HG03558 (cell line): ENCODE data around the gene ZMIZ1.

Experiments
- ATAC-seq: cut with Tn5 transposase; IDR thresholded peaks from one replicate; pipeline ENCODE4 v1.9.1; 2021; ENCODE audit warnings: moderate number of reproducible peaks; ENCODE audit not compliant: unreplicated experiment; ENCODE audit errors: extremely low read depth

Gene ZMIZ1

DNA sequence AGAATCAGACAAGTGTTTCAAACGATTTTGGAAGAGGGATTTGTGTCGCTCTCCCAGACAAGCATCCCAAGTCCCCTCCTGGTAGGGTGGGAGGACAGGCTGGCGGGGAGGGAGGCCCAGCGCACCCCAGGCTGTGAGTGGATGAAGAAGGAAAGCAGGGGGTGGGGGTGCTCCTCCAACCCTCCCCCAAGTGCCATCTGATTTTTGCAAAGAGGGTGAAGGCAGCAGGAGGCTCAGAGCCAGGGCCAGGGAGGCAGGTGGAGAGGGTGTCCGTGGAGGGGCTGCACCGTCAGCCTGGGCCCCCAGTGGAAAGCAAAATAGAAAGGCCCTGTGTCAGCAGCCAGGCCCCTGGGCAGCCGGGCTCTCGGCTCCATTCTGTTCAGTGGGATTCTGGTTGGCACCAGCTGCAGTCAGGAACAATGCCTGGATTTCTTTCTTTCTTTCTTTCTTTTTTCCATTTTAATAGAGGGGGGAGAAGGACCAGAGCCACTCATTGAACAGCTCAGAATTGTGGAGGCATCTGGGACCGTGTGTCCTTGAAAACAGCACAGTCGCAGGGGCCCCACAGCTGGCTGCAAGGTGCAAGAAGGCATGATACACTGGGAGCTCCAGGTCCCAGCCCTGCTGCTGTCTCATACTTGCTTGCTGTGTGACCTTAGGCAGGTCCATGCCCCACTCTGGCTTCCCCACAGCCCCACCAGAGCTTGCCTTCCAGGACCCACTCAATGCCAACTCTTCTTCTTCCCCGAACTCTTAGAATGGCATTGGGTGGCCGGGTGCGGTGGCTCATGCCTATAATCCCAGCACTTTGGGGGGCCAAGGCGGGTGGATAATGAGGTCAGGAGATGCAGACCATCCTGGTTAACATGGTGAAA is 7.1 kb upstream of the ZMIZ1 start:
- no peak for ATAC-seq

DNA sequence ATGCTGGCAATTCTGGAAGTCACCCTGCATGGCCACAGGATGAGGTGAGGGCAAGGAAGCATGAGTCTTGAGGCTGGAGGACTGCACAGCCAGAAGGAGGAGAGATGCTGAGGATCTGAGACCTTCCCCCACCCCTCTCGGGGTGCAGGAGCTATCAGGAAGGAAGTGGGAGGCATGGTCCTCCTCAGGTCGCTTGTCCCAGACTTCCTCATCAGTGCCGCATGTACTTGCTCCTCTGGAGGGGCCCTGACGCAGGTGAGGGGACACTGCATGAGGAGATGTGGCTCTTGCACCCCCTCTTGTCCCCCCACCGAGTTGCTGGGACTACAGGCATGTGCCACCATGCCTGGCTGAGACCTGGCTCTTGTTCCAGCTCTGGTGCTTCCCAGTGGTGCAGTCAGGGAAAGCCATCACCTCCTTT is 5.7 kb upstream of the ZMIZ1 start:
- no peak for ATAC-seq

DNA sequence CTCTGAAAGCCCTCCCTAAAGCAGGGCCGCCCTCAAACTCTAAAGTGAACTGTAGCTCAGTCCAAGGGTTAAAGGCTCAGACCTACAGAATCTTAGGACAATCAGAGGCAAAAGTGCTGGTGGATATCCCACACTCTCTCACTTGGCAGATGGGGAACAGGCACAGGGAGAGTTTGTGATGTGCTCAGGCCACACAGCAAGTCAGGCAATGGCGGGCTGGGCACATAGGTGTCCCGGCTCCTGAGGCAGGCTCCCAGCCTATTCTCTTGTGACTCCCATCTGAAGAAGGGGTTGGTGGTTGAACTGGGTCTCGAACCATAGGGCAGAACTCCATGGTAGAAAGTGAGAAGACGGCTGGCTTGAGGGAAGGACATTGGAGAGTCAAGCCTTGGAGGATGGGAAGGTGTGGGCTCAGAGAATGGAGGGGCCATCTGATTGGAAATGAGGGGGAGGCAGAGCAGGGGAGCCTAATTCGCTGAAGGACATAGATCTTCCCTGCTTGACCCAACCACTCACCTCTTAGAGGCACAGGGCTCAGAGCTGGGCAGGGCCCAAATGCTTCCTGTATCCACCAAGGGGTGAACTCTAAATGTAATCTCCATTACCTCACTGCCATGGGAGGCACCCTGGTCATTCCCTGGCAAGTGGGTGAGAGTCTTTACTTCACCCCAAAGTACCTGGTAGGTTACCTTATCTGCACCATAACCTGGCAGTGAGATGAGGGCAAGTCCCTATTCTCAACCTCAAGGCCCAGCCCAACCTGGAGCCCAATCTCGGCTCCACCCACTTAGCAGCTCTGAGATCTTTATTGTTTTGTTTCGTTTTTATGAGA is 4.9 kb upstream of the ZMIZ1 start:
- no peak for ATAC-seq

DNA sequence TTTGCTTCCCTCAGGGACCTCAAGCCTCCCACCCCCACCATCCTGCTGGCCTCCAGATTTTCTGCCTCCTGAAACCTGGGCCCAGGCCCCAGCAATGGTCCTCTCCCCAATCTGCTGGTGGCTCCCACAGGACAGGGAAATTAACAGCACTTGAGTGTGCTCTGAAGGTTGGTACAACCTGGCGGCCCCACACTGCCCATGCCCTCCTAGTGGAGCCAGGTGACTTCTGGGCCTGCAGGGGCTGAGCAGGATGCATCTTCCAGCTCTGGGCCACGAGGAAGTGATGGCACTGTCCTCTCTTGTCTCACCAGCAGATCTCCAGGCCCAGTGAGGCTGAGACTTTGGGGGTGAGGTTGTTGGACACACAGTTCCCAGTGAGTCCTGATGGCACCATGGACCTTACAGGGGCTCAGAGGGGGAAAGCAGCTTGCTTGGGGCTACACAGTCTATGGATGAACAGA is 3.6 kb upstream of the ZMIZ1 start:
- ATAC-seq, result no peak

DNA sequence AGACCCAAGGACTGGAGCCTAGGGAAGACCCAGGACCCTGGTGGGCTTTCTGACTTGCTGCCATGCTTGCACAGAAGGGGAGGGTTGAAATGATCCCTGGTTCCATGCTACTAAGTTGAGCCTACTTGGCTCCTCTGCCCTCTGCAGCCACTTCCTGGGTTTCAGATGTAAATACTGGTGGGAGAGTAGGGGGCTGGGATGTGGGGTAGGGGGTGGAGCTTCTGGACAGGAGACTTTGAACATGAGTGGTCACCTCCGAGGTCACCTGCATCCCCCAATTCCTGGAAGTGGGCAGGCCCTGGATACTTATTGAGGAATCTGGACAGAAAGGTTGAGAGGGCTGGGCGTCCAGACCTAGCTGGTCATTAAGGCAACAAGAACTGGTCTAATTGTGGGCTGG is 2.9 kb upstream of the ZMIZ1 start:
- no peak for ATAC-seq

DNA sequence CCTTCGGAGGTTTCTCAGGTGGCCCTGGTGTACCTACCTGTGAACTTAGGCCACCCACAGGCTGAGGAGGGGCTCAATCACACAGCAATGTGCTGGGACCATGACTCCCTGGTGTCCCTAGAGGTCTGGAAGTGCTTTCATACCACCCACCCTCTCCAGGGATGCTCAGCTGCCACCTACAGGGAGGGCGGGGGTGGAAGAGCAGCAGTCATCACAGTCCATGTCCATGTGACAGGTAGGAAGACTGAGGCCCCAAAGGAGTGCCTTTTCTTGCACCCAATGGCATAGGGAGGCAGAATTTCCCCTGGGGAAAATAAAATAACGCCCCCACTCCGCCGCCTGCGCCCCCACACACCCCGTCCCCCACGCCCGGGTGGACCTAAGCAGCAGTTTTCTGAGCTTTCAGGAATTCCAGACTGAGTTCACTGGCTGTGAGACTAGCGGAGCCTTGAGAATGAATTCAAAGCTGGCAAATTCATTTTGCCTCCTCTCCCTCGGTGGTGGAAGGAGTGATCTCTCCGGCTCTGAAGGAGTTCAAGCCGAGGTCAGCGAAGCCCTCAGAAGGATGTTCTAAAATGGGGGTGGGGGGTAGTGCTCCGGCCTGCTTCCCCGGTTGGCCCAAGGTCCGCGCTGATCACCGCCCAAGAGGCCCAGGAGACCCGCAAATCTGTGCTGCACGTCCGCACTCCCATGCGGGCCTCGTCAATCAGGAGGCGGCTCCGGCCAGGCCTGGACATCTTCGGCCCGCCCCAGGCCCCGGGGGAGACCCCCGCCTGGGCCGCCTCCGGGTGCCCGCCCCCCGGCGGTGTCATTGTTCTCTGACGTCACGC is 2.1 kb upstream of the ZMIZ1 start:
- ATAC-seq, result no peak

DNA sequence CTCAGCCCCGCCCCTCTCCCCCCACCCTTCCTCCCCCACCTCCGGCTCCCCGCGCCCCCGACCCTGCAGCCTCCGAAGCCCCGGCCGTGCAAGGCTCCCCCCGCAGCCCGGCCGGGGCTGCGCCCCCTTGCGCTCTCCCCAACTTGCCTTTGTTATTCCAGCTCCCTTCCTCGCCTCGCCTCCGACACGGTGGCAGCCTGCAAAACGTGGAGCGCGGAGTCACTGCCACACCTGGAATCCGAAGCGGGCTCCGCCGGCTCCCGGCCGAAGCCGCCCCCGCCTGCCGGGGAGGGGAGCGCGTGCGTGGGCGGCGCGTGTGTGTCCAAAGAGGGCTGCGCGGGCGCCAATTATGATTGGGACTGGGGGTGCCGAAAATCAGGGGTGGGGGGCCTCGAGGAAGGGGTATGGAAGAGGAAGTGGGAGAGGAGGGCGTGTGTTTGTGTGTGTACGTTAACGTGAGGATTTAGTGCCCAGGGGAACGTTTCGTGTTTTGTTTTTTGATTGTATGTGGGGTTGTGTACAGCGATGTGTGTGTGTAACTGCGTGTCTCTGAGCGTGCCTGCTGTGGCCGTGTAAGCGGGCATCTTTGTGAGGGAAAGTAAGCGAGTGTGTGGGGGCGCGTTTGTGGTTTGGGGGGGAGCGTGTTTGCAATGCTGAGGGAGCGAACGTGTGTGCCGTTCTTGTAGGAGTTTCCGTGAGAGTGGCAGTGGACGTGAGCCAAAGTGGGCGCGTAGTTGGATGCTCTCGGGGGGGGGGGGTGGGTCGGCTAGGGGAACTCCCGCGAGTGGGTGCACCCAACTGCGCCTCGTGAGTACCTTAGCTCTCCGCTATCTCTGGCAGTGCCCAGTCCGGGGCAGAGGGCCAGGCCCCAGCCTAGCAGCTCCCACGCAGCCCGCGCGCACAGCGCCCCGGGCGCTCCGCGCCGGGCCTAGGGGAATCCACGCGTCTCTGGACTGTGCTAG is 1.2 kb upstream of the ZMIZ1 start:
- ATAC-seq, result no peak

DNA sequence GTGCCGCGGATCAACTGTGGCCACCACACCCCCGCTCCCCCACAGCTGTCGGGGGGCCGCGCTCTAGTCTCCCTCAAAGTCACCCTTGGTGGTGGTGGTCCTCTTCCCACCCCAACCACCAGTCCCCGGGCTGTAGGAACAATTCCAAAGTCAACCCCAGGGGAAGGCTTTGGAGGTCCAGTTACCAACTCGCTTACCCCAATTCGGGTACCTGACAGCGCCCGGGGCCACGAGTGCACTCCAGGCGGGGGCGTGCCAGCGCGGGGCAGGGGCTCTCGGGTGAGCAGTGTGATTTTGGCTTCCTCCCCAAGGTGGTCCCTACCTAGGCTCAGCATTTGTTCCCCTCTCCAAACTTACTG is 584 bp upstream of the ZMIZ1 start:
- ATAC-seq, result no peak

DNA sequence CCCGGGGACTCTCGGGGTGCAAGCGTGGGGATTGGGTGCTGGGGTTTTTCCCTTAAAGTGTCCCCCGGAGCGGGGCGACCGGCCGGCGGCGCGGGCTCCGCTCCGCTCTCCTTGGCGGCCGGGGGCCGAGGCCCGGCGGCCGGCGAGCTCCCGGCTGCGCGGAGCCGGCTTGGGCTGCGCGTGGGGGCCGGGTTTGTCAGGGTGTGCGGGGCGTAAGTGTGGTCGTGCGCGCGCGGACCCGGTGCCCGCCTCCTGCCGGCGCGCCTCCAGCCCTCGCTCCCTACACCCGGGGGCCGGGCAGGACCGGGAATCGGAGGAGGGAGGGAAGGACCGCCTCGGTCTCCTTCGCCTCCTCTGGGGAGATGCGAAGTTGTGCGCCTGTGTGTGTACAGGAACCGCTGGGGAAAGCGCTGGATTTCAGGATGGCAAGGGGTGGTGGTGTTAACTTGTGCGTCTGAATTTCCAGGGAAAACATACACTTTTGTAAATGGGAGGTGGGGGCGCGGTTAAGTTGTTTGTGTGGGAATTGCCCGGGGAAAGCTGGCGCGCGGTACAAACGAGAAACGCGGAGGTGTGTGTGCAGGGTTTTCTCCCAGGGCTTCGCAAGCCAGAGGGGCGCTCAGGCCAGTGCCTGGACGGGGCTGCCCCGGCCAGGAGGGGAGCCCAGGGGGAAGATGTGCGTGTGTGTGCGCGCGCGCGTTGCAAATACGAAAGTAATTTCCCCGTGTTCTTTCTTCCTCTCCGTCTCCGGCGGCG is 737 bp downstream of the ZMIZ1 start:
- no peak for ATAC-seq

DNA sequence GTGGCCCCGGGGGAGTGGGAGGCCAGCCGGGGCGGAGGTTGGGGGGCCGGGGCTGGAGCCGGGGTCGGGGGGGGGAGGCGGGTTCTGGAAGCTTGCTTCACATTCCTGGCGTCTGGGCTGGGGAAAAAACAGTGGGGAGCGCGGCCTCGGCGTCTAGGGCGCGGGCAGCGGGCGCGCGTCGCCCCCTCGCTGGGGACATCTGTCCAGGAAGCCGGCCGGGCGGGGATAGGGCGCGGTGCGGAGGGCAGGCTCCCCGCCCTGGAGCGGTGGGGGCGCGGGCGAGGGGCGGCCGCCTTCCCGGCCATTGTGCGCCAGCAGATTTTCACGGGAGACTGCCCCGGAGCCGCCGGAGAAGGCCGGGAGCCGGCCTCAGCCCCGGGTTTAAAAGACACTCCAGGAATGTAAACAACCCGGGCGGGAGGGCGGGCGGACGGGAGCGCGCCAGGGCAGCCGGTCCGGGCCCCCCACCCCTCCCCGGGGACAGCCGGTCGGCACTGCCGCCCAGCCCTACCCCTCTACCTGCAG is 1.4 kb downstream of the ZMIZ1 start:
- no peak for ATAC-seq

DNA sequence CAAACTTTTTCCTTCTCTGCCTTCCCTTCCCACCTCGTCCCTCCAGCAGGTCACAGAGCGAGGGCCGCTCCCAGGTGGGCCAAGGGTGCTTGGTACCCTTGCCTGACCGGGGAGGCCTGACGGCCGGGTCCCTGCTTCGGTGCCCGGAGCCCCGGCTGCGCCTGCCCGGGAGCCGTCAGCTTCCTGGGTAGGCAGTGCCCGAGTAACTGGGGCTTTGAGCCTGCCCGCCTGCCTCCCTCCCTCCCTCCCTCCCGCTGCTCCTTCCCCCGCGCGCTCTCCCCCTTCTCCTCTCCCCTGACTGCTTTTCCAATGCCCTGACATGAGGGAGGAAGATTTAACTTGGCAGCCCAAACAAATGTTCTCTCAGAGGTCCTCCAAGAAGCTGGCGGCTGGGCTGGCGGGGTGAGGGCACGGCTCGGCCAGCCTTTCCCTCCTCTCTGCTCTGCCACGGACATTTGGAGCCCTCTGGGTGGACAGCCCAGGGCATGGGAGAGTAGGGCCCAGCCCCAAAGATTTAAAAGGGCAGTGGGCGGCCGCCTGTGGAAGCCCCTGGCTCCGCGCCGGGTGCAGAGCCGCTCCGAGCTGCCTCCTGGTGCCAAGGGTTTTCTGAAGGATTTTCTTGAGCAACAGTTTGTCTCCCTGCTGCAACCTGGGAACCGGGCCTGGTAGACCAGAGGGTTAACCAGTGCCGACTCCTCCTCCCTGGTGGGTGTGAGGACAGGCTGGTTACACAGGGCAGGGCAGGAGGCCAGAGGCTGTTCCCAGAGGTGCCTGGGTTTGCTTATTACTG is 2.0 kb downstream of the ZMIZ1 start:
- no peak for ATAC-seq

DNA sequence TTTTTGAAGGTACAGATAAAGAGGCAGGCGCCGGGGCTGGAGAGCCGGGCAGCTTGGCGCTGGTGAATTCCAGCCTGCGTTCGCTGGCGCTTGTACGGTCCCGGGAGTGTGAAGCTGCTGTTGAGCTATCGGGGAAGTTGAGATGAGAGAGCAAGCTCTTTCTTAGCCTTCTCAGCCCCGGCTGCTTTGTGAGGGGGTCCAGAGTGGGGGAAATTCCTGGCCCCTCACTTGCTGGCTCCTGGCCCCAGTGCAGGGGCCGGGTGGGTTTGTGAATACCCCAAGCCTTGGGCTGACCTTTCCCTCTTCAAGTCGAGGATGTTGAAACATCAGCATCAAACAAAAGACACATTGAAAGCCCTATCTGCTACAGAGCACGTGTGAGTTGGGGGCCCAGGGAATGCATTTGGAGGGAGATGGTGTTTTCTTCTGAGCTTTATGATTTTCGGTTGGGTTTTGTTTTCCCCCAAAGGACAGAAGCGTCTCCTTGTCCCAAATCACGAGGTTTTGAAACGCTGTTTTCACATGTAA is 2.7 kb downstream of the ZMIZ1 start:
- ATAC-seq, result no peak

DNA sequence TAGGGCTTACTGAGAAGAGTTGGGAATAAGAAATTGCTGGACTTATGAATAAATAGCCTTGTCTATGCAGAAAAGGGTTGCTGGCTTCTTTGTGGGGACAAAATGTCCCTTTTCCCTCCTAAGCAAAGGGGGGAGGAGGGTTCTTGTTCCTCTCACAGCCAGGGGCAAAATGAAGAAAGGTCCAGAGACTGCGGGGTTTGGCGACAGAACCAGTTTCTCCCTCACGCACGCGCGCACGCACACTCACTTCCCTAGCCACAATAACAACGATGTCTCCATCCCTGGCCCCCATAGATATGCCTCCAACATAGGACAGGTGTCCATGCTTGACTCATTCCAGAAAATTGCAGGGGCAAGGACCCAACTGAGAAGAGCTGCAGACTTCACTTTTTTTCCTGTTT is 3.3 kb downstream of the ZMIZ1 start:
- ATAC-seq, result no peak

DNA sequence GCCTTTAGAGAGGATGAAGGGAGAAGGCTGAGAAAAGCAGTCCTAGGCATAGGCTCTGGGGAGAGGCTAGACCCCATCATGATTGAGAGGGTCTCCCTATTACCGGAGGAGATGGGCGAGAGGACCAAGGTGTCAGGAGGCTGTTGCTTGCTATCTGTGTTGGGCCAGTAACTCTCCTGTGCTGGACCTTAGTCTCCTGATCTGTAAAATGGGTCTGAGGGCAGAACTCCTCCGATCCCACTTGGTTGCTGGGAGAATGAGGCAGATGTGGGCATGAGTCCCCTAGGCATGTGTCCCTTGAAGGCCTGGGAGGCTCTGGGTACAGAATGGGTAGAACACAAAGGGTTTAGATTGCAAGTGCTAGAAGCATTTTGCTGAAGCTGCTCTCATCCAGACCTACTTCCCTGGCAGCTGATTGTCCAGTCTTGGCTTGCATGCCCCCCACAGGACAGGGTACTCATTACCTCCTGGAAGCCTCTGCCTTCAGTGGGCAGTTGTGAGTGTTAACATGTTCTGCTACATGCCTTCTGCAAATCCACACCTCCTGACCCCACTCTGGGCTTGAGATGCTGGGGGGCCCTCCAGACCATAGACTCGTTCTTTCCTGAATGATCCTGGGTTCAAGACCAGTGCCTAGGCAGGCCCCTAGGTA is 4.4 kb downstream of the ZMIZ1 start:
- no peak for ATAC-seq

DNA sequence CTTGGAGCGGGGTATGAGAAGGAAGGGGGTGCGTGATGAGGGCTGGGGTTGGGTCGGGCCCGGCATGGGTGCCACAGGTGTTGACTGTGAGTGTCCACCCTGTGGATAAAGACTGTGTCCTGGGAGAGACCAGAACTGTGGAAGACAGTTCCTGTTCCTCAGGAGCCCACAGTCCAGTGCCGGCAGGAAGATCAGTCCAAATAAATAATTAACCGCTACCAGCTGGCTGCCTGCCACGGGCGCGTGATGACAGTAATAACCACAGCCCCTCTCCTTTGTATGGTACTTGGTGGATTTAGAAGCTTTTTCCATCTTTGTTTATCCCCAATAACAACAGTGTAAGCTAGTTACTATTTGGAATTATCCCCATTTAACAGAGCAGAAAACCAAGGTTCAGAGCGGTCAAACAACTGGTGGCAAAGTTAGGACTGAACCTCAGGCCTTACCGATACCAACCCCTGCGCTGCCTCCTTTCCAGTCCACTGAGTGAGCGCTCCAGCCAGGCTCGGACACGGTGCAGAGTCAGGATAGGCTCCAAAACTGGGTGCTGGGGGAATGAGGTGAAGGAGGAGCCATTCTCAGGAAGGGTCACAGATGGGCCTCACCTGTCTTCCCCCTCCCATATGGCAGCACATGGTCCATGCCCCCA is 5.1 kb downstream of the ZMIZ1 start:
- no peak for ATAC-seq

DNA sequence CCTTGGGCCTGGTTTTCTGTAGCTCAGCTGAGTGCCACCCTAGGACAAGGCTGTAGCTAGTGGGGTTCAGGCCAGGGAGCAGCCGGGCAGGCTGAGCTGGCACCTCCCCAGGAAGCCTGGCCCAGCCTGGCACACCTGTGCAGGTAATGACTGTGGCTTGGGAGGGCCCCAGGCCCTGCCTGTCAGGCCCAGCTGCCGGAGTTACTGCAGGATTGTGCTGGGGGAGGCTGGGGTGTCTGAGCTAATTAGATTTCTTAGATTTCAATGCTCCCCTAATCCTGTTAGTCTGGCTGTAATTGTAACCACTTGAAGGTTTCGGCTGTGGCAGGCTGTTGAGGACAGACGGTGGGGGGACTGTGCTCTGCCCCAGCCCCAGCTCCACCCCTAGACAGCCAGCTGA is 6.0 kb downstream of the ZMIZ1 start:
- no peak for ATAC-seq

DNA sequence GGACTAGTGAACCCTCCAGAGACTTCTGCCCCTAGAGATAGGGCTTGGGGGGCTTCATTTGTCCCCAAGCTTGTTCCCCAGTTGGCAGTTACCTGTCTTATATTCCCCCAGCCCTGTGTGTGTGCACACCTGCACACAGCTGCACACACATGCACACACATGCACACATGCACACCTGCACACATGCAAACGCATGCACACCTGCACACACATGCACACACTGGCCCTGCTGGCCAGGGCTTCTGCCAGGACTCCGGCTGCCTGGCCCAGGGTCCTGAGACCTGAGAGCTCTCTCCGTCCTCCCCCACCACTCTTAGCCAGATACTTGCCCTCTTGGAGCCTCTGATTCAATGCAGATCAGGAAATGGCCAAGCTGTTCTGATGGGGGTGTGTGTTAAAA is 6.7 kb downstream of the ZMIZ1 start:
- no peak for ATAC-seq
